Stimulated activated CD4-positive, alpha-beta T cell treated with anti-CD3 and anti-CD28 coated beads, Interleukin-12 subunit alpha, Interleukin-12 subunit beta, amount 100 ng/mL, for 4 hours (primary cell): ENCODE results near the gene ST3GAL3.
"Not testable (repeated sequence)": the region's sequence is repeated elsewhere in the genome, so short reads cannot be mapped to it uniquely, and the experiment has no call there.

Experiments
- DNase-seq: peaks from one replicate; pipeline ENCODE4 v3.0.0-alpha.2; 2020

The ST3GAL3 gene

DNA sequence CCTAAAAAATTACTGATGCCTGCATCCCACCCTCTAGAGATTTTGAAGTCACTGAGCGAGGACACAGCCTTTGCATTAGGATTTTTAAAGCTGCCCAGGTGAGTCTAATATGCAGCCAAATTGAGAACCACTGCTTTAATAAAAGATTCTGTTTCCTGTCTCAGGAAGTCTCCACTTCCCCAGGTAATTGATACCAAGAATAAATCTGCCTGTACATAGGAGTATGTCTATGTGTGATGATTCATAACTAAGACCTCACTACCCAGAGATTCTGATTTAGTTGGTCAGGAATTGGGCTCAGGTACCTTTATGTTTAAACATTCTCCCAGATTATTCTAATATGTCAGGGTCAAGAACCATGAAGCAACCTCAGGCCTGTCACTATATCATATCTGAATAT, 117.5 kb downstream of the ST3GAL3 start:
- DNase-seq = no peak

DNA sequence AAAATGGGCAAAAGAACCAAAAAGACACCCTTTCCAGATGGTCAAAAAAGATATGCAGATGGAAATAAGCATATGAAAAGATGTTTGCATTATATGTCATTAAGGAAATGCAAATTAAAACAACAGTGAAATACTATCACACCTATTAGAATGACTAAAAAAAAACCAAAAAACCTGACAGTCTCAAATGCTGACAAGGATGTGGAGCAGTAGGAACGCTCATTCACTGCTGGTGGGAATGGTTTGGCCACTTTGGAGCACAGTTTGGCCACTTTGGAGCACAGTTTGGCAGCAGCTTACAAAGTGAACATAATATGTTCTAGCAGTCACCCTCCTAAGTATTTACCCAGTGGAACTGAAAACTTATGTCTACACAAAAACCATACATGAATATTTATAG, 121.2 kb downstream of the ST3GAL3 start:
- no peak for DNase-seq

DNA sequence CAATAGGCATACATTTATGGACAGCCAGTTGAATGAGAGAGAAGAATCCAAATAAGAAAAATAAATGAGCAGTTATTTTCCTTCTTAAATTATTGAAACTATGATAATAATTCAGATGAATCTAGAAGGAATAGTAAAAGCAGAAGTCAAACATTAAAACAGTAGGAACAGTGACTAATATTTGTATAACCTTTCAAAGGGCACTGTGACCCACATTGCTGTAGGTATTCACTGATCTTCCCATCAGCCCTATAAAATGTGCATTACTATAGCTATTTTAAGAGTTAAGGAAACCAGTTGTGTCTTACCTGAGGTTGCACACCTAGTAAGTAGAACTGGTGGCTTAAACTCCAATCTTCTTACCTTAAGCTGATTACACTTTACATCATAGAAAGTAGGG, 123.5 kb downstream of the ST3GAL3 start:
- no peak for DNase-seq

DNA sequence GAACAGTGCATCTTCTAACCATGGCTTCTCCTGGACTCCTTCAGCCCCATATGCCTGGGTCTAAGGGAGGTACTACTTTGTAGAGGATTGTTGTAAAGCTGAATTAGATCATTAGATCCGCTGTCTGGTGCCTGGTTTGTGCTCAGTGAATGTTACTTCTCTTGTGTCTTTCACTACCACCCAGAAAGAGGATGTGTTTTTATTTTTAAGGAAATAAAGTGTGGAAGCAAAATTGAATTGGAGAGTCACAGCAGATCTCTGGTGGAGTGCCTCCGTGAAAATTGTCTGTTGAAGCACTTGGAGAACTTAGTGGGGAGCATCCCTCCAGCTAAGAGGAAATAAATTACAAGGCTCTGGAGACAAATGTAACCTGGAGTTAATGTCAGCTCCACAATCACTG, 124.5 kb downstream of the ST3GAL3 start:
- DNase-seq = no peak

DNA sequence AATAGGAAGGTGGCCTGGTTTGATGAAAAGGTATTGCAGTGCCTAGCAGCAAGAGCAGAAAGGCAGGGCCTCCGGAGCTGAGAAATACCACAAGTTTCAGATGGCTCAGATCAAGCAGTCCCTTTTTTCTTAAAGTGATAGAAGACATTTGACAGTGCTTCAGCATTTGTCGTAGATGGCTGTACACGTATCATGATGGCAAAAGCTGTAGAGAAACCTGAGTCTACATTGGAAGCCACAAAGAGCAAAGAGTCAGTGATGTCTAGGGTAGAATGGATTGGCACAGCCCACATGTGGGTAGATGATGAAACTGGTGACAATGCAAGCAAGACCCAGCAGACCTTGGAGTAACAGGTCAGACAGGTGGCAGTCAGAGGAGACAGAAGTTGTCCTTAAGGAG, 124.9 kb downstream of the ST3GAL3 start:
- DNase-seq = no peak

DNA sequence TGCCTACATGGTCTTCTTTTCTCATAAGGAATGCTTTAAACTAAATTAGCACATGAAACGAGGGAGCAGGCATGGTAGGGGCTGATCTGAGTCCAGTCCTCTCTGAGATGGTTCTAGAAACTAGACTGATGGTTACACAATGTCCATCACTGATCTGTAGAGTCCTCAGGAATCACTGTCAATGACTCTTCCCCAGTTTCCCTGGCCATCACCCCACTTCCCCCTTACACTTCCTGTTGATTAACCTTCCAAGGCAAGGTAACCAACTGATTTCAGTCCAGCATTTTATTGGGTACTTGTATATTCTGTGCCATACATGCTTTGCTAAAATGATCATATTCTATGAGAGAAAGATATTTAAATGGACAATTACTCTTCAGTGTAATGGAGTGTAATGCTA, 125.7 kb downstream of the ST3GAL3 start:
- no peak for DNase-seq

DNA sequence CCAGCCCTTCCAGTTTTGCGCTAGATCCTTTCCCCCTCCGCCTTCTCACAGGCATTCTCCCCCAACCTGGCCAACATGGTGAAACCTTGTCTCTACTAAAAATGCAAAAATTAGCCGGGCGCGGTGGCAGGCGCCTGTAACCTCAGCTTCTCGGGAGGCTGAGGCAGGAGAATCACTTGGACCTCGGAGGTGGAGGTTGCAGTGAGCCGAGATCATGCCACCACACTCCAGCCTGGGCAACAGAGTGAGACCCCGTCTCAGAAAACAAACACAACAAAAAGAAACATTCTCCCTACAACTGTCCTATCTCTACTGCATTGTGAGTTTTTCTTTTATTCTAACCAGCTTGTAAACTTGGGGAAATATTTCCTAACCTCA, 126.6 kb downstream of the ST3GAL3 start:
- DNase-seq = not testable (repeated sequence)

DNA sequence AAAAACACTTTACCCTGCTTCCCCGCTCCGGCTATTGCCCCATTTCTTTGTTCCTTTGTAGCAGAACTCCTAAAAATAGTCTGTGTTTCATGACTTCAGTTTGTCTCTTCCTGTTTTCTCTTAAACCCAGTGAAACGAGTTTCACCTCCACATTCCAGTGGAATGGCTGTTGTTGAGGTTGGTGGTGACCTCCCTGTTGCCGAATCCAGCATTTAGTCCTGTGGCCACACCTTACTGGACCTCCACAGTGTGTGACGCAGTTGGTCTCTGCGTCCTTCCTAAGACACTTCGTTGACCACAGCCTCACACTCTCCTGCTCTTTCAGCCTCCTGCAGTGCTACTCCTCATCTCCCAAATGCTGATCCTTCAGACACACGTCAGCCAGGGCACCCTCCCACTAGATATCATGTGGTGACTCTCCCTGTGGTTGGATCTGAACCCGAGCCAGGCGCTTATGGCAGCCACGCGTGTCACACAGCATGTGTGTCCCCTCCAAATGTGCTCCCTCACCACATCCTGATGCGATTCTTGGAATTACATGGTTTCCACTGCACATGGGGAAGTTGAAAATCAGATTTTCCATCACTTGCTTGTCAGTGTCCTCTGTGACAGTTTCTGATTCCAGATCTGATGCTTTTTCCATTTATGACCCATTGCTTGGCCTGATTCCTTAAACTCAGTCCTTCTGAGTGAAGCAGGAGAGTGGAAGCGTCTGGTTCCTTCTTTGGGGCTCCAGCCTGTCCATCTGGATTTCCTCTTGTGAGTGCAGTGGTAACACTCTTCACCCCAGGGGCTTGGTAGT, 127.1 kb downstream of the ST3GAL3 start:
- no peak for DNase-seq

DNA sequence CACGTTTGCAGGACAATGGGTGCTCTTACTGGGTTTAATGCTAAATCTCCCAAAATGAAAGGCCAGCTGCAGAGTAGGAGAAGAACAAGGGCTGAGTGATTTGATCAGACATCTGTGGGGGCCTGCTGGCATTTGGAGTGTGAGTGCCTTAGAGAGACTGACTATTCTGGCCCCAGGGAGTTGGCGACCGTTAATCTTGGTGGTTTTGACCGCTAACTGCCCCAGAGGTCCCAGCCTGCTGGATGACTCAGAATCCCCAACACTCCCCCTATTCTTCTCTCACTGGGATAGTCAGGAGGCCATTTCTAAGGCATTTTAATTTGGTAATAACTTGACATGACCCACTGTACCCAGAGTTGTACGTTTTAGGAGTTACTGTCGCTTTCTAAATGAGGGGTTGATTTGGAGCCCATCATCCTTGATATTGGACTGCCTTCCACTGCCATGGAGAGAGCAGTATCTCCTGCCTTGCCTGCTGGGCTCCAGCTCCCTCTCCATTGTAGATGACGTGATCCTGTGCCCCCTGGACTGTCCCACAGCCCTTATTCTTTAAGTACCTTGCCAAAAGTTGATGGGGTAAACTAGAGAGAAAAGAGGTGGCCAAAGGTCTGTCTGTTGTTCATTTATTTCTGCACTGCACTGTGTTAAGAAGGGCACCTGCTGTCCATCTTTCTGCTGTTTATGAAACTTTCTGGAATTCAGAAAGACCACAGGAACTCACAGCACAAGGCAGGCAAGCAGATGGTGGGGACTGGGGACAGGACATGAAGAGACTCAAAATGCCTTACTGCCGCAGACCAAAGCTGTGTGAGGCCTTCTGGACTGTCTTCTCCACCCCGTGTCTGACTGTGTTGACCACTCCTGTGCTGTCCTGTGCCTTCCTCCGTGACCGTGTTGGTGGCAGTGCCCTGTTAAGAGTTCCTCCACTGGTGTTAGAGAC, 128.0 kb downstream of the ST3GAL3 start:
- DNase-seq = no peak

DNA sequence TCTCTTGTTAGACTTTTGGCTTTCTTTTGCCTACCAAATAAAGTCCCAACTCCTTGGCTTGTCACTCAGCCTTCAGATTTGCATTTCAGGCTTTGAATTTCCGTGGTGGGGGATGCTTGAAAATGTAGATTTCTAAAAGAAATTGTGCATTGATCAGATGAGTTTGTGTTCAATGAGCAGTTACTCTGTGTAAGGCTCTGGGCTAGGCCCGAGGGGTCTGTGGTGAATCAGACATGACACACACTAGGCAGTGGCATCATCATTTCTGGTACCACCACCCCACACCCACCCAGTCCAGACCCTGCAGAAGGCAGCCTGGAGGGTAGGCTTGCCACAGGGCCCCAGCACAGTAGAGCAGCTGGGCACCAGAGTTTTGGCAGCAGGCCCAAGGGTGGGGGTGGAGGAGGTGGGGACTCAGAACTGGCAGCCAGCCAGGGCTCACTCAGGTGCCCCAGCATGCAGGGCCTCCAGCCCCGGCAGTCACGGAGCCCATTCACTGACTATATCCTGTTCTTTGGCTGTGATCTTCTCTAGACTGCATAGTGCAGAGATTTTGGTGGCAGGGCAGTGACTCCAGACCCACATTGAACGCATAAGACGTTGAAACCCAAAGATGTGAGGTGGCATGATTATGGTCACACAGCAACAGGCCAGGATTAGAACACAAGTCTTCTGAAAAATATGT, 129.1 kb downstream of the ST3GAL3 start:
- peak; percentile 63 for DNase-seq

DNA sequence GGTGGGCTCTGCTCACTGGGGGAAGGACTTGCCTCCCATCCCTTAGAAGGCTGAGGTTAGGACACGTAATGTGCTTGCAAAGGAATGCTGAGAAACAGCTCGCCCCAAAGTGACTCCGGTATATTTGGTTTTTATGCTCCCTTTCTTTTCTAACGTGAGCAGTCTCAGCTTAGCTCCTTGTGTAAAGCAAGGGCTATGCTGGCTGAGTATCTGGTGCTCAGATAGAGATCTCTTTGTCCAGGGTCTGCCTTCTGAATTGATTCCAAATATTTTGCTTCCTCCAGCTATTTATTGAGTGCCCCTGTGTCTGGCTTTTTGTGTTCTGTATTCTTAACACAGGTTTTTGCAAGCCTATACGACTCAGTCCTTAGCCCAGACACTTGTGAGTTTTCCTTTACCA, 131.7 kb downstream of the ST3GAL3 start:
- no peak for DNase-seq

DNA sequence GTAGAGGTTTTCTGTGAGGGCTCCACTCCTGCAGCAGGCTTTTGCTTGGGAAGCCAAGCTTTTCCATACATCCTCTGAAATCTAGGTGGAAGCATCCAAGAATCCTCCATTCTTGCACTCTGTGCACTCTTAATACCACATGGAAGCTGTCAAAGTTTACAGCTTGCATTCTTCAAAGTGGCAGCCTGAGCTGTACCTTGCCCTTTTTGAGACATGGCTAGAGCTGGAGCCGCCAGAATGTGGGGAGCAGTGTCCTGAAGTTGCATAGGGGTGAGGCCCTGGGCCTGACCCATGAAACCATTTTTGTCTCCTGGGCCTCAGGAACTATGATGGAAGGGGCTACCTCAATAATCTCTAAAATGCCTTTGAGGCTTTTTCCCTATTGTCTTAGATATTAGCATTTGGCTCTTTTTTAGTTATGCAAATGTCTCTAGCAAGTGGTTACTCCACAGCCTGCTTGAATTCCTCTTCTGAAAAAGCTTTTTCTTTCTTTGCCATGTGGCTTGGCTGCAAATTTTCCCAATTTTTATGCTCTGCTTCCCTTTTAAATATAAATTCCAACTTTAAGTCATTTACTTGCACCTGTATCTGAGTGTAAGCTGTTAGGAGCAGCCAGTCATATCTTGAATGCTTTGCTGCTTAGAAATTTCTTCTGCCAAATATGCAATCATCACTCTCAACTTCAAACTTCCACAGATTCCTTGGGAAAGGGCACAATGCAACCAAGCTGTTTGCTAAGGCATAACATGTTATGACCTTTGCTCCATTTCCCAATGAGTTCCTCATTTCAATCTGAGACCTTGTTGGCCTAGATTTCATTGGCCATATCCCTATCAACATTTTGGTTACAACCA, 134.2 kb downstream of the ST3GAL3 start:
- DNase-seq = no peak

DNA sequence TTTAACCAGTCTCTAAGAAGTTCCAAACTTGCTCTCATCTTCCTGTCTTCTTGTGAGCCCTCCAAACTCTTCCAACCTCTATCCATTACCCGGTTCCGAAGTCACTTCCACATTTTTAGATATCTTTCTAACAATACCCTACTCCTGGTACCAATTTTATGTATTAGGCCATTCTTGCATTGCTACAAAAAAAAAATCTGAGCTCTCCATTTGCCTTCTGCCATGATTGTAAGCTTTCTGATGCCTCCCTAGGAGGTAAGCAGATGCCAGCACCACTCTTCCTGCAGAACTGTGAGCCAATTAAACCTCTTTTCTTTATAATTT, 134.8 kb downstream of the ST3GAL3 start:
- no peak for DNase-seq

DNA sequence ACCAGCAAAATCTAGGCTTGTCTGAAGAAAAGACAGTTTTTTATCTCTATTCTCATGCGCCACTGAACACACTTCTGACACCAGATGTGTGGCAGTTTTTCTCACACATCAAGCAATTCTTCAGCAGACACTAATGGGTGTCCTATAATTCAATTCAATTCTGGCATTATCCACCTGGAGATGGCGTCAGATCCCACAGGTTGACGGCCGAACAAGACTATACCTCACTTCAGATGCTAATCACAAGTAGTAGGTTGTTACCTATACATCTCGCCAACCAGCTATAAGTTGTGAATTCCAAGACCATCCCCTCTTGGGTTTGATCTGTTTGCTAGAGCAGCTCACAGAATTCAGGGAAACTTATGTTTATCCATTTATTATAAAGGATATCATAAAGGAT, 136.3 kb downstream of the ST3GAL3 start:
- no peak for DNase-seq

DNA sequence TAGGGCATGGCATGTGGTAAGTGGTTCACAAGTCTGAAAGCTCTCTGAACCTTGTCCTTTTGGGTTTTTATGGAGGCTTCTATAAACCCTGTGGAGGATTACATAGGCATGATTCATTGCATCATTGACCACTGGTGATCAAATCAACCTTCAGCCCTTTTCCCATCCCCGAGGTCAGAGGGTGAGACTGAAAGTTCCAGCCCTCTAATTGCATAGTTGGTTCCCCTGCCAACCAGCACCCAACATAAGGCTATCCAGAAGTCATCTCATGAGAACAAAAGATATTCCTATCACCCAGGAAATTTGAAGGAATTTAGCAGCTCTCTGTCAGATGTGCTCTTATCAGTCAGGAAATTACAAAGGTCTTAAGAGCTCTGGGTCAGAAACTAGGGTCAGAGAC, 136.8 kb downstream of the ST3GAL3 start:
- no peak for DNase-seq

DNA sequence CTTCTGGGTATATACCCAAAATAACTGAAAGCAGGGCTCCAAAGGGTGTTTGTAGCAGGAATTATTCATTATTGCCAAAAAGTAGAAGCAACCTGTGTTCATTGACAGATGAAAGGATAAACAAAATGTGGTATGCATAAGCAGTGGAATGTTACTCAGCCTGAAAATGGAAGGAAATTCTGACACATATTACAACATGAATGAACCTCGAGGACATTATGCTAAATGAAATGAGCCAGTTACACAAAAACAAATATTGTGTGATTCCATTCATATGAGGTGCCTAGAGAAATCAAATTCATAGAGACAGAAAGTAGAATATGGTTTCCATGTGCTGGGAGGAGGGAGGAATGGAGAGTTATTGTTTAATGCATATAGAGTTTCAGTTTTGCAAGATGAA, 140.0 kb downstream of the ST3GAL3 start:
- no peak for DNase-seq

DNA sequence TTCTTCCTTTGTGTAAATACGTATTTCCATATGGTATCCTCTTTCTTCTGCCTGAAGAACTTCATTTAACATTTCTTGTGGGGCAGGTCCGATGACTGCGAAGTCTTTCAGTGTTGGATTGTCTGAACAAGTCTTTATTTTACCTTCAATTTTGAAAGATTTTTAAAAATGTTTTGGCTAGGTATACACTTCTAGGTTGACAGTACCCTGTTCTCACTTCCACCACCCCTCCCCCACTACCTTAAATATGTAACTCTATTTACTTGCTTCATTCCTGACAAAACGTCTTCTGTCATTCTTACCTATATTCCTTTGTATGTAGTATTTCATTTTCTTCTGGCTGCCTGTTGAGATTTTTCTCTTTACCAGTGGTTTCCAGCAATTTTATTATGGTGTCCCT, 140.5 kb downstream of the ST3GAL3 start:
- no peak for DNase-seq

DNA sequence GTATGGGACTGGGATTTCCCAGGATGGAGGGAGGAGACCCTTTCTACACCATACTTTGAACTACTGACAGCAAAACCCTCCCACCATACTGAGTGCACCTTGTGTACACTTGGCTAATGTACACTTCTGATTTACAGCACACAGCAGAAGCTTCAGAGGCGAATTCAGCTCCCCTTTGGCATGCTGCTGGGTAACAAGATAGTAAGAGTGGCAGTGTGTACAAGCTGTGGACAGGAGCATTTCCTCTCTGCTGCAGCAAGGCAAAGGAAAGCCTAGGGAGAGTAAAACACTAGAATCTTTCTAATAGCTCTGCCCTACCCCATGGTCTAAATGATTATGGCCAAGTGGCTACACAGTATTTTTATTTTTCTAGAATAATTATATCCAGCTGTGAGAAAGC, 142.3 kb downstream of the ST3GAL3 start:
- no peak for DNase-seq

DNA sequence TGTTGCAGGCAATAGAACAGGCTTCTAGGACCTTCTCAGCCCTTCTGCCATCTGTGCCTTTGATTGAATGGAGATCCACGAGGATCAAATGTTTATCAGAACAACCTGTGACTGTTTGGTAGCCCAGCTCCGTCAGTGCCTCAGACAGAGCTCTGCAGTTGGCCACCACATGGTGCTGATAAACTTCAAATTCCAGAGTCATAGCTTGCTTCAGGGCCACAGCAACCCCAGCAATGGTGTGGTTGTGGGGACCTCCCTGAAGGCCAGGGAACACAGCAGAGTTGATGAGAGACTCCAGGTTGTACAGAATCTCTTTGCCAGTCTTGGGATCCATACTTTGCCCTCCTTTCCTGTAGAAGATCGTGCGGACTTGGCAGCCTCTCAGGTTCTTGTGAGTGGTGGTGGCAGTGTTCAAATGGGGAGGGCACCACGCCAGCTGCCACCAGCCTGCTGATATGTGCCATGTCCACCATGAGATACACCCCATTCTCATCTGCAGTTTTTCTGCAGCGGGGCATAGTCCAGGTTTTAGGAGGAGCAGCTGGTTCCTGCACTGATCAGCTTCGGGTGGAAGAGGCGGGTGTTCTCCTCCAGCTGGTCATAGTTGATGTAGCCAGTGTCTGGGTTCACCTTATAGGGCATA, 143.4 kb downstream of the ST3GAL3 start:
- no peak for DNase-seq

DNA sequence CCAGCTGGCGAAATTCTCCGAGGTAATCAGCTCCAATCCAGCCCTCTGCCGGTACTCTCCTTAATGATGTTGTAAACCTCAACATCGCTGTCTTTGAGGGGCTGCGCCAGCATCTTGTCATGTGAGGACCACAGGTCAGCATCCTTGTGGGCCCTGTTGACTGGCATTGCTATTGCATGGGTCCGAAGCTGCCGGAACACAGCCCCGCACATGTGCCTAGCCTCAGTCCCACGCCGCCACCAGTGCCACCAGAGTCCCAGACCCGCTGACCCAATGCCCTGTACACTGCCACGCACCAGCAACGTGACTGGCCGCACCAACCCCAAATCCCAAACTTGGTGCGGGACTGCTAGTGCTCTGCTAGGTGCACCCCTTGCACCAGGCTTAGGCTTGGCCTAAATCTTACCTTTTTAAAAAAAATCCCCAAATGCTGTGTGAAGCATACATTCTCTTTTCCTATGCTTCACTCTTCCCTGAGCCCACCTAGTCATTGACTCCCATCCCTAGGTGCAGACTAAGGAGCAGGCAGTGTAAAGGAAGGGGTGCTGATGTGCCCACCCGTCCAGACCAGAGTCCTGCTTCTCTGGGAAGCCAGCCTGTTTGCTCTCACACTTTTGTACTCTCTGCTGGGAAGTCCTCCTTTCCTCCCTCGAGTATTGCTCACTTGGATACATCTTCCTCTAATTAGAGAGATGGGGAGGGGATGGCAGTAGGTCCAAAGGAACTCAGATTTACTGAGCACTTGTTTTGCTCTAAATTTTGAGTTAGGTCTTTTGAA, 144.4 kb downstream of the ST3GAL3 start:
- DNase-seq = no peak

DNA sequence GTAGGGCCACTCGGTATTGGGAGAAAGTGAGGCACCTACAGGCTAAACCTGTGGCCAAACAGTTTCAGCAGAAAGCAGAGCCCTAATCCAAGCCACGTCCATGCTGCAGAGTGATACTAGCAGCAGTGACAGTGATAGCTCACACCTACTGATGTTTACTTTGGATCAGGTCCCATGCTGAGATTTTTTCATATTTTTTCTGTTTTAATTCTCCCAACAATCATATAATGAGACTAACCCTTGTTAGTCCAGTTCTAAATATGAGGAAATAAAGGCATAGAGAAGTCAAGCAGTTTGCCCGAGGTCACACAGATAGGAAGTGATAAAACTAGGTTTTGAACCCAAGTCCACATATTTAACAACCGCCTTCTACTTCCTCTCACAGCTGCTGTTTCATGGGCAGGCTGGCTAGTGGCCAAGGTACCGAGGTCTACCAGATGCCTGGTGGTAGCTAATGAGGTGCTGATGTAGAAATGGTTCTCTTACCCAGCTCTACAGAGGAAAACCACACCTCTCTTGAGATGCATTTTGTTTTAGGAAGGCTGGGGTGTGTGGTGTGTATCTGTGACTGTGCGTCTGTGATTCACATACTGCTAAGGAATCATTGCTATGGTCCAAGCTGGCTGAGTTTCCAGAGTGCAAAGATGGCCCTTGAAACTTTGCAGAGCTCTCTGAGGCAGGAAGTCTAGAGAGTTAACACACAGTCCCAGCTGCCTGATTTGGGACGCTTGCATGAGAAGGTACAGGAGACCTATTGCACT, 146.0 kb downstream of the ST3GAL3 start:
- DNase-seq = no peak
